SKM-1 (cell line): ENCODE results near the gene GPC6.

ENCODE experiments used
- DNase-seq: peaks from one replicate; lab custom pipeline; 2025; ENCODE audit not compliant: unreplicated experiment; lab: John Stamatoyannopoulos, UW

Gene GPC6

DNA sequence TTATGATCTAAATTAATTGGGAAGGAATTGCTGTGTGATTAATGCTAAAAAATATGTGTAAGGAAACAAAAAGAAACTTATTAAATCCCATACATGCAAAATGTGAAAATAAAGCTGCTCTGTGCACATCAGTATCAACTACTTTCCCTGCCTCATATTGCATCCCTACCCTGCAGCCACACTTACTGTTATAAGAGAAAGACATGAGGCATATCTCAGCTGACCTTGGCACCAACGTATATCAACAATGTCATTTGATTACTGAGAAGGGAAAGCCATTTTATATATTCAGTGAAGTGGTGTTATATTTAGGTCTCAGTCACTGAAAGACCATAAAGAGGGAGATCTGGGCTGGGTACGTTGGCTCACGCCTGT is 585.1 kb downstream of the GPC6 start:
- DNase-seq: no peak

DNA sequence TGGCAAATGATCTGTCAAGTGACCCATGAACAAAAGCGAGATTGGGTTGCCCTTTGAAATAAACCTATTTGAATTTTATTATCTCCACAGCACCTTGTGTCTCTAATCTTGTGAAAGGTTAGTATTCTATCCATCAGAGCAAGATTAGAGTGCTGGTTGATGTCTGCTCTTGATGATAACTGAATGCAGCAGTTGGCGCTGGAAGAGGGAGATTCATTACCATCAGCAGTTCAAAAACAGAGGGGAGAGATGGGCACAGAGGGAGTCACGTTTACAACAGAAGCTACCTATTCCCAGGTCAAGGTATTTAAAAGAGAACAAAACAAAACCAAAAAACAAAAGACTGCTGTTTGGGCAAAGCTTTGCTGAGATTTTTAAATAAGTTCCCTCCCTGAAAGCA is 588.1 kb downstream of the GPC6 start:
- no peak for DNase-seq

DNA sequence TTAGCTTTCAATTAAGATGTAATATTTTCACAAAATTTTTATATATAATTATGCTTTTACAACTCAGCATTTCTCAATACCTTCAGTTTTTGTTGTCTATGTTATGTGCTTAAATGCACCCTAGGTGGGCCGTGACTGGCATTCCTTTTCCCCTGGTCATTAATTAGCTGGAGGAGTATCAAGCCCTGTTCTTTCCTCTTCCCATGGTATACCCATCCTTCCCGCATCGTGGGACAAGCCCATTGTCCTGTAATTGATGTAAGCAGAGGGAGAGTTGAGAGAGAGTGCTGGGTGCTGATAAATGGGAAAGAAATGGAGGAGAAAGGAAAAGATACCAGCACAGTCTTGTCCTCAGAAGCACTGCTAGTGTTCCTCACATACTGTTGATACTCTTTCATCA is 591.7 kb downstream of the GPC6 start:
- DNase-seq: no peak

DNA sequence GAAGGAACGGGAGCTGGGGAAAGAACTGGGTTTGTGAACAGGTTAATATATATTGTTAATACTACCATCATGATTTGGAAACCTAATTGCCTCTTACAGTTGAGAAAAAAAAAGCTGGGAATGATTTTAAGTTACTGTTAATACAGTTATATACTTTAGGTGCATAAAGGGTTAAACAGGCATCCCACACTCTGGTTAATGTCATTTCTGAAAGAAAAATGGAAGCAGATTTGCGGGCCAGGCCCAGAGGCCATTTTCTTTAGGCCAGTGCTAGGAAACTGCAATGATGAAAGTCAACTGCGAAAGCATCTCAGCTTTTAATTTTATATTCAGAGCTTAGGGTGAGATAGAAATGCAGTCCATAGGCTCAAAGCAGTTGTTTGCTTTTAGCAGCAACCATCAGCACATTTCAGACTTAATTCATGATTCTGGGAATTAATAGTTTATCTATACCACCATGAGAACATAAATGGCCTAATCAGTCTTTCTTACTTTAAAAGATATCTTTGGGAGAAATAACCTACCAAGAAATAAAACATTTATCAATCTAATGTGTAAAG is 592.8 kb downstream of the GPC6 start:
- DNase-seq: no peak

GRCh38 chr13:93824286-93824685 is 597.7 kb downstream of the GPC6 start:
- DNase-seq: no peak

DNA sequence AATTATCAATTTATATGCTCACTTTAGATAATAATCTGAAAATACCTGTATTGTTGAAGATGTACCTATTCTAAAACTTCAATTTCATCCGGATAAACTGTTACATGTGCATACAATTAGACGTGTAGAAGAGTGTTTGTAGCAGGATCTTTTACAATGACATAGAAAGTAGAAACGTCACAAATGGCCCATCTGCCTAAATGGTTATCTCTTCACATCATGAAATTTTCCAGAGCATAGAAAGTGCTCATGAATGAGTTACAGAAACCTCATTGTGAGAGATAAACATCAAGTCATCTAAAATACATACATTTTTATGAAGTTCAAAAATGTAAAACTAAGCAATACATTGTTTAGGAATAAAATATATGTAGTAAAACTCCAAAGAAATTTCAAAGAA is 607.4 kb downstream of the GPC6 start:
- no peak for DNase-seq

- no peak for DNase-seq
Measured at GRCh38 chr13:93843082-93843481, 616.5 kb downstream of the GPC6 start.

DNA sequence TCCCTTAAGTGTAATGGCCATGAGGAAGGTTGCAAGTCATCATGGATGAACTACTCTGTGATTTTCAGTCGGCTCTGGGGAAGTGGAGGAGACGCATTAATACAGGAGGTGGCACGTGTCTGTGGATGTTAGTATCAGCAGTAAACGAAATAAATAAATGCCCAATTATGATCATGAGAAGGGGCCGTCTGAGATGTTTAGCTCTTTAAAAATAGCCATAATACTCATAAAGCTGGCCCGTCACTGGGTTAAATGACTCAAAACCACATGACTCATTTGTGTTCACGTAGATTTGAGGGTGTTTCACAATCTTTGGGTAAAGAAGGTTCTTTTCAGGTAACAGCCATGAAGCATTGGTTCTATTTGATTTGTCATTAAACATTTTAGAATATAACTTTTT is 620.6 kb downstream of the GPC6 start:
- no peak for DNase-seq

DNA sequence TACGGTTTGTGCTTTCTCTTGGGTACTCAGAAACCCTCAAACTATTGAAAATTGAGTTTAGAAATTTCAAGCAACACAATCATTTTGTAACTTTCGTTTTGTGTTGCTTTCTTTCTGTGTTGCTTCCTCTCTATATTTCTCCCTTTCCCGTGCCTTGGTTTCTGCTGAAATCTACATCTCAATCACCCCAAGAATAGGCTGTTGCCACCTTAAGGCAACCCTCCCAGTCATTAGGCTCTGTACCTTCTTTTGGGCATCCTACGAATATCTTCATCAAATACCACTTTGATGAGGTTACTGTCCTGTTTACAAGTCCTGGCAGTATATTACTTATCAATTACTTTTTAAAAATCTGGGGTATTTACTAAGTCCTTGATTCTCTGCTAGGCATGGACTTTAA is 621.6 kb downstream of the GPC6 start:
- DNase-seq: no peak

DNA sequence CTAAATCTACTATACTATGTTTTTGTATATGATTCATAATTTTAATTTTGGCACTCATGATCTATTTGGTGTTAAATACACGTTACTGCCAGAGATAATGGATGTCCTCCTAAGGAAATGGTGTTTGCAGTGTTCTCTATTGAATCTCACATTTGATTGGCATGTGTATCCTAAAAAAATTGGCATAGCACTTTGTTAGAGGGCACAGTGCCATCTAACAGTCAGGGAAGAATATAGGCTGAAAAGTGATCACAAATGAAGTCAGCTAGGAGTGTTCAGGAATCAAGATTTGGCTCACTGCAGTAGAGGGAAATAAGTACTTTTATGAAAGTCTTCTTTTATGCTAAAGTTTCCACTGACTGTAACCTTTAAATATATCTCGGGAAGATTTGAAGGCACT is 624.6 kb downstream of the GPC6 start:
- no peak for DNase-seq

- DNase-seq: no peak
Measured at GRCh38 chr13:93853912-93854311, 627.3 kb downstream of the GPC6 start.

GRCh38 chr13:93857126-93857525 is 630.5 kb downstream of the GPC6 start:
- no peak for DNase-seq

- DNase-seq: no peak
Measured at GRCh38 chr13:93859716-93860115, 633.1 kb downstream of the GPC6 start.

GRCh38 chr13:93861818-93862217 is 635.2 kb downstream of the GPC6 start:
- DNase-seq: no peak

DNA sequence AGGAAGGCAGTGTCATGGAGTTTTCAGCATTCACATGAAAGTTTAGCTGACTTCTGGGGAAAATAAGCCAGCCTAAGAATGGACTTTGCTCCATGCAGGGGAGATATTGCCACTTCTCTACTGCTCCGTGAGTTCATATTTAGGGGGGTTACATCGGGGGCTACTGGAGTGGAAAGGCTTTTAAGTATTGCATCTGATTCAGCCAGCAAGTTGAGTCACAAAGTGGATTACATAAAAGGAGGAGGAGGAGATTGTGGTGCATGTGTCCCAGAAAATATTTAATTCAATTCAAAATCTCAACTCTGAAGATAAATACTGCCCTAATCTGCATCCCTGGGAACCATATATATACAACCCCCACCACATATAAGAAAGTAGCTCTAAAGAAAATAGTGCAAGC is 635.7 kb downstream of the GPC6 start:
- DNase-seq: no peak

- DNase-seq: no peak
Measured at GRCh38 chr13:93865235-93865634, 638.6 kb downstream of the GPC6 start.

DNA sequence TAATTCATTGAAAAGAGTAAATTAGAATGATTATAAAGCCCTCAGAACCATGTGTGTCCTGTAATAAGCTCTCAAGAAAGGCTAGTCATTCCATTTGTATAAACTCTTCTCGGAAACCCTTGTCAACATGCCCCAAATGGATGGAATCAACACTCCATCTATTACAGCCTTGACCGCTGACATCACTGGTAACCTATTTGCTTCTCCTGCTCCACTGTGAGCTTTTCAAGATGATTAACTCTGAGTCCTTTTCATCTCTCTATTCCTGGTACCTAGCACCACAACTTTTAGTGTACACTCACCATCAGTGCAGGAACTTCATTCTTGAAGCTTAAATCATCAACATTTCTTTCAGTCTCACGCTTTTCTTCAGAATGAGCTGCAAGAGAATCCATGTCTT is 640.9 kb downstream of the GPC6 start:
- no peak for DNase-seq

GRCh38 chr13:93872376-93872775 is 645.8 kb downstream of the GPC6 start:
- no peak for DNase-seq

DNA sequence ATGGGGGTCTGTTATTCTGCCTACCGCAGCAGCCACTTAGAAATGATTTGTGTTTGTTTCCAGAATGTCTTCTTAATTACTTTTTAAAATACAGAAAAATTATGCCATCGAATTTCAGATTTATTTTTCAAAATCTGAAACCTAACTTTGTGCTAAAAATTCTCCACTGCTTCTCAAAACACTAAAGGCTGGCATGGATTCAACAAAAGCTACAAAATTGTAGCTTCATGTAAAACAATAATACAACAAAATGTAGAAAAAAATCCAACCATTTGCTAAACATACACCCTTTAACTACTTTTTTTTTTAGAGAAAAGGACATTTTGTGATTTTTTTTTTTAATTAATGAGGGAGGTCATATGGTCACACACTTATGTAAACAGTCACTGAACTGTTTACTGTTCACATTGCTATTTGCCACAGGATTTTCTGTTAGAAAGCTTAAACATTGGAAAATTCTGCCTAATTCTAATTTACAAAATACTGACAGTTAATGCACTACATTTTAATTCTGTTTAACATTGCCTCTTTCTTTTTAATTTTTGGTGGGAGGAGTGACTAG is 646.3 kb downstream of the GPC6 start:
- DNase-seq: no peak

DNA sequence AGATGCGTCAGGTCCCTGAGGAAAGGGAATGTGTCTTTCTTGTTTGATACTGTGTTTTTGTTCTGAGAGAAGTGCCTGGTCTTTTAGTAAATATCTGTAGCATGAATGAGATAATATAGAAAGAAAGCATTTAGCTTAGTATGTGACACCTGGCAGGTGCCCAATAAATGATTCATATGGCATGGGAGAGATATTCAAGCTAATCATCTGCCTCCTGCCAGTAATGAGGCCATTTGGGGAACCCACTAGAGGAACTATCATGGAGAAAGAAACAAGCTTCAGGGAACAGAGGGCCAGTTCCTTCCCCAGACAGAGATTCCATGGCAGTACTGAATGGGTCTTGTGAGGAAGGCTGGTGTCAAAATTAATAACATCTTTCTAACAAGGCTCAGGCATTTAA is 648.9 kb downstream of the GPC6 start:
- no peak for DNase-seq

GRCh38 chr13:93876236-93876635 is 649.6 kb downstream of the GPC6 start:
- DNase-seq: no peak

DNA sequence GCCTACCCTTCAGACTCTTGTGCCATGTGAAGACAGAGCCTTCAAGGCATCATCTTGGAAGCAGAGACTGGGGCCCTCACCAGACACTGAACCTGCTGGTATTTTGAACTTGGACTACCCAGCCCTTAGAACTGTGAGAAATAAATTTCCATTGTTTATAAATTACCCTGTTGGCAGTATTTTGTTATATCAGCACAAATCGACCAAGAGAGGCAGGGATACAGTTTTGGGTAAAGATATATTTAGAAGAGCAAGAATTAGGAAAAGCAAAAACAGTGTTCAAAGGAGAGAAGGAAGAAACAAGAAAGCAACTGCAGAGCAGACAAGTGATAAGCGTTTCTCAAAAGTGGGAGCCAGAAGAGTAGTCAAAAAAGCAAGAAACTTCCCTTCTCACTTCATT is 652.1 kb downstream of the GPC6 start:
- no peak for DNase-seq

GRCh38 chr13:93881411-93881810 is 654.8 kb downstream of the GPC6 start:
- DNase-seq: no peak
